SU-DHL-6 (cell line): ENCODE measurements around the gene PRICKLE2.

Source experiments
- CTCF ChIP-seq: fragments of 200-600 bp; sonication (generic); IDR thresholded peaks from one replicate; pipeline ENCODE4 v1.5.1; 2017; ENCODE audit warnings: antibody characterized with exemption, mild to moderate bottlenecking, low read length, moderate library complexity; ENCODE audit not compliant: insufficient read depth, poor library complexity, severe bottlenecking
- EZH2phosphoT487 ChIP-seq: fragments of 200-600 bp; sonication (generic), shearing (Covaris generic); conservative IDR thresholded peaks from 2 replicates; pipeline ENCODE4 v1.6.1; 2018; ENCODE audit warnings: mild to moderate bottlenecking, antibody characterized with exemption, low read length, moderate library complexity, mixed read lengths

- TF ChIP-seq EZH2phosphoT487 = no peak
- TF ChIP-seq CTCF = no peak
Measured at GRCh38 chr3:64195789-64196188, 29.5 kb downstream of the PRICKLE2 start.
